NCI-H1694 (cell line): ENCODE data around the gene DHRS7C.
"Not testable (repeated sequence)": the region's sequence is repeated elsewhere in the genome, so short reads cannot be mapped to it uniquely, and the experiment has no call there.

ENCODE experiments used
- DNase-seq: peaks from one replicate; lab custom pipeline; 2025; lab: John Stamatoyannopoulos, UW

DHRS7C gene

GRCh38 chr17:9810100-9810949 lies 18.9 kb upstream of the DHRS7C start:
- no peak for DNase-seq

DNA sequence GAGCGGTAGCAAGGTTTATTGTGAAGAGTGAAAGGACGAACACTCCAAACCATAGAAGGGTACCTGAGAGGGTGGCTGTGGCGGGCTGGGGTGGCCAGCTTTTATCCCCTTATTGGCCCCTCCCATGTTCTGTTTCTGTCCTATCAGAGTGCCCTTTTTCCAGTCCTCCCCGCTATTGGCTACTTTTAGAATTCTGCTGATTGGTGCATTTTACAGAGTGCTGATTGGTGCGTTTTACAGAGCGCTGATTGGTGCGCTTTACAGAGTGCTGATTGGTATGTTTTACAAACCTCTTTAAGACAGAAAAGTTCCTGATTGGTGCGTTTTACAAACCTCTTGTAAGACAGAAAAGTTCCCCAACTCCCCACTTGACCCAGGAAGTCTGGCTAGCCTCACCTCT lies 18.0 kb upstream of the DHRS7C start:
- no peak for DNase-seq

DNA sequence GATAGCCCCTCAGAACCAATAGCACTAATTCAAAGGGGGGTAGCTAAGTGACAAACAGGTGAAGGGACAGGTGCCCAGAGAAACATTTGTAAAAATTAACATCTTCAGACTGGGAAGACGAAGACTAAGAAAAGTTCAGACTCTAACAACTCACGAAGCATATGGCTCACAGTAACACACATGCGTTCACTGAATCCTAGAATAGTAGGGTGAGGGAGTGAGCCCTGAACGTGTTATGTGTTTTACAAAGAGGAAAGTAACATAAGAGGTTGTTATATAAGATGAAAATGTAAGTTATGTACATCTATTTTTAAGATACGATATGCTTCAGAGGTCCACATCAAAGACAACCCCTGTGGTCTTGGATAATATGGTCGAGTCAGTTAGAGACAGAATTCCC lies 15.3 kb upstream of the DHRS7C start:
- no peak for DNase-seq

DNA sequence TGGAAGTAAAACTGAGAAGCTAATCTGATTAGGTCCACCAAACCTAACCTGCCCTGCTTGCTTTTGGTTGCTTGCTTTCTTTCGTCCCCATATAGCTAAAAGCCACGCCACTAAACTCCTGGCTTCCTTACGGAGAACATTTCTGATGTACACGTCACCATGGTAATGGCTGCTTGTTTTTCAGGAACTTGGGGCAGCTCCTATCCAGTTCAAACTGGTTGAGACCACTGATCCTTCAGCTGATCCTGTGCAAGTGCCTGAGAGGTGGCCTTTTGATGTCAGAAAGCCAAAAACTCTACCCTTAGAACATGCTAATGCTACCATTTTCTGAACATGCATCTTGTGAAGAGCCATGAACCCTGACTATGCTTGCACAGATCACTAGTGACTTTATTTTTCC lies 14.4 kb upstream of the DHRS7C start:
- DNase-seq: no peak

DNA sequence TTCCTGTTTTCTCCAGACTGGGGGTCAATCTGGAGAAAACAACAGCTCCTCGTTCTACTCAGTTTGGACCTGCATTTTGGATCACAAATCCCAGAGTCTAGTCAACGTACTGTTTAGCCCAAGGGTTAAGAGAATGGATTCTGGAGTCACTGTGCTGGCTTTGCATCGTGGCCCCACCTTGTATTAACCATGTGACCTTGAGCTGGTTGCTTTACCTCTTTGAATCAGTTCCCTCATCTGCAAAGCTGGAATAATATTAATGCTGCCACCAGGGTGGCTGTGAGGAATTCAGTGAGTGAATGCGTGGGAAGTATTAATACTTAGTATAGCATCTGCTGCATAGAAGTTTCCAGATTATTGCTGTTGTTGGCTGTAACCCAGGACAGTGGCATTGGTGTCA lies 11.3 kb upstream of the DHRS7C start:
- no peak for DNase-seq

DNA sequence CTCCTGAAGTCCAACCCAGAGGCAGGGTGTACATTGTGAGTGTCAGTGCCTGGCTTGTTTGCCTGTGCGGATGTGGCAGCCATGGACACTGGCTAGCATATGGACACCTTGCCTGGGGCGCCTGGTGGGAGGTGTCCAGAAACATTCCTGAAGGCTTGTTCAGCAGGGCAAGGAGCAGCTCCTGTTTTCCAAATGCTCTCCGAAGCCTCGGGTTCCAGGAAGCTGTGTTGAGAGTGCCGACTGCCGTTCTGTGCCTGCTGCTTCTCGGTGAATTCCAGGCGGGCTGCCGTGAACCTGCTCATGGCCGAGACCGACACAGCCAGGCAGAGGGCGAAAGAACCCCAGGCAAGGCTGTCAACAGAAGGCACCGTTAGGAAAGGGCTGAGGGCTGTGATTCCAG lies 10.9 kb upstream of the DHRS7C start:
- no peak for DNase-seq

DNA sequence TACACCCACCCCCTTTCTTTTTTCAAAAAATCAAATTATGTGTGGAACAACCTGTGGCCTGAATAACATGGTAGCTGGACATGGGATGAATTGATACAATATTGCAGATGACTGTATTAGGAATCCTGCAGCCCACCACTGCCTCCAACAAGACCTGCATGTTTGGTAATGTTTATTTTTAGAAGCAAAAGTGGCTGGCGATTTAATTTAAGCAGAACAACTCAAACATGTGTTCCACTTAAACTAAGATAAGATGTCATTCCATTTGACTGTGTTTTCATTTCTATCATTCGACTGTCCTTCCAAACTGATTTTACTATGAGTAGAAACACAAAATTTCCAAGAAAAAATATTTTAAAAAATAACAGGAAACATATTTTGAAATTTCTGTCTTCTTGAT lies 10.1 kb upstream of the DHRS7C start:
- no peak for DNase-seq

DNA sequence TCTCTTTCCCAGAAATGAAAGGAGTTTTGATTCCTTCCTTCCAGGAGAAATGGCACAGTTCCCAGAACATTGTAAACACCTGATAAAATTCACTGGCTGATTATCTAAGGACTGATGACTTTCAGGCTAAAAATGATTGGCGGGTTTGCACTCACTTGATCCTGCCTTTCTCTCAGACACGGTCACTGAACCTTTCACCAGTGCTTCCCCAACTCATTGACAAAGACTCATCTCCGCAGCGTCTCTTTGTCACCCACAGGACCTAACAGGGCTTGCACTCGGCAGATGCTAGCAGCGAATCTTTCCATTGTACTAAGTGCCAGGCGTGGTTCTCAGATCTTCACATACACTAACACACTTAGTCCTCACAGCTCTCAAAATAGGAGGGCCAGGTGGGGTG lies 7.3 kb upstream of the DHRS7C start:
- no peak for DNase-seq

- no peak for DNase-seq
These were observed 6.6 kb upstream of the DHRS7C start for GRCh38 chr17:9798008-9798407.

- DNase-seq: no peak
These were observed 919 bp upstream of the DHRS7C start for GRCh38 chr17:9792181-9792840.

DNA sequence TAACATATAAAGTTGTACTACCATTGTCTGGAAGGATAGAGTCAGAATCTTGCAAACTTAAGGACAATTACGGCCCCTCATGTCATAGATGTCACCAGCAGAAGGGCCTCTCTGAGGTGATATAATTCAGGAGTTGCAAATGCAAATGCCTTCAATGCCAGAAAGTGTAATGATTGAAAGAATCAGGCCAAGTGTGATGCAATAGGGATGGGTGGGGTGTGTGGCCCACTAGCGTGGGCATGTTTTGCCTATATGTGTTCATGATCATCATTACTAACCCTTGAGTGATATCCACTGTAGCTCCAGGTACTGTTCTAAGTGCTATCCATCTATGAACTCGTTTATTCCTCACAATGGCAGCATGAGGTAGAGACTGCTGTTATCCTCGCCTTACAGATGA lies 1.1 kb downstream of the DHRS7C start:
- no peak for DNase-seq

- no peak for DNase-seq
These were observed 2.8 kb downstream of the DHRS7C start for GRCh38 chr17:9788601-9789000.

- no peak for DNase-seq
These were observed 6.8 kb downstream of the DHRS7C start for GRCh38 chr17:9784544-9784943.

DNA sequence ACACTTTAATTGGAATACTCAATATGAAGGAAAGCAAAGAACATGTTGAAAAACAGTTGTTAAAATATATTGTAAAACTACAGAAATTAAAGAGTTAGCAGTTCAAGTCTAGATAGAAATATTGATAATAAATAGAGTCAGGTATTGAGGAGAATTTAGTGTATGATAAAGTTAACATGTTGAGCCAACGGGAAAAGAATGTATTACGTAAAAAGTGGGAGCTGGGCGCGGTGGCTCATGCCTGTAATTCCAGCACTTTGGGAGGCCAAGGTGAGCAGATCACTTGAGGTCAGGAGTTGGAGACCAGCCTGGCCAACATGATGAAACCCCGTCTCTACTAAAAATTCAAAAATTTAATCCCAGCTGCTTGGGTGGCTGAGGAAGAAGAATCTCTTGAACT lies 7.9 kb downstream of the DHRS7C start:
- DNase-seq: not testable (repeated sequence)

GRCh38 chr17:9783050-9783449 lies 8.3 kb downstream of the DHRS7C start:
- DNase-seq: no peak

GRCh38 chr17:9780552-9780951 lies 10.8 kb downstream of the DHRS7C start:
- no peak for DNase-seq

- DNase-seq: no peak
These were observed 14.5 kb downstream of the DHRS7C start for GRCh38 chr17:9776911-9777310.

GRCh38 chr17:9772658-9773057 lies 18.7 kb downstream of the DHRS7C start:
- DNase-seq: no peak

DNA sequence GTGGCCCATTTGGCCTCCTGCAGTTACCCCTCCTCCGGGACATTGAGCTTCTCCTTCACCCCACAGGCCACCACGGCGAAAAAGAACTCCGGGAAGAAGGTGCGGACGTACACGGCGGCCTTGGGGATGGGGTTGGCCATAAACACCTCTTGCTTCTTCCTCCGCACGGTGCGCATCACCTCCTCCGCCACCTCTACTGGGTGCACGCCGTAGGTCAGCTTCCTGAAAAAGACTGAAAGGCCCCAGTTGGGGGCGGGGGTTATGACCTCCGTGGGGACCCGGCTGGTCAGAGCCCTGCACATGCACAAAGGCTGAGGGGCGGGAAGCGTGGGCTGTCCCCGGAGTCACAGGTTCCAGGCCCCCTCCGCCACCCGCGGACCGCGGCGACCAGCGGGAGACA lies 19.9 kb downstream of the DHRS7C start:
- DNase-seq: no peak

GRCh38 chr17:9769036-9769695 lies 22.2 kb downstream of the DHRS7C start:
- DNase-seq: no peak

- no peak for DNase-seq
These were observed 22.9 kb downstream of the DHRS7C start for GRCh38 chr17:9768381-9768934.

DNA sequence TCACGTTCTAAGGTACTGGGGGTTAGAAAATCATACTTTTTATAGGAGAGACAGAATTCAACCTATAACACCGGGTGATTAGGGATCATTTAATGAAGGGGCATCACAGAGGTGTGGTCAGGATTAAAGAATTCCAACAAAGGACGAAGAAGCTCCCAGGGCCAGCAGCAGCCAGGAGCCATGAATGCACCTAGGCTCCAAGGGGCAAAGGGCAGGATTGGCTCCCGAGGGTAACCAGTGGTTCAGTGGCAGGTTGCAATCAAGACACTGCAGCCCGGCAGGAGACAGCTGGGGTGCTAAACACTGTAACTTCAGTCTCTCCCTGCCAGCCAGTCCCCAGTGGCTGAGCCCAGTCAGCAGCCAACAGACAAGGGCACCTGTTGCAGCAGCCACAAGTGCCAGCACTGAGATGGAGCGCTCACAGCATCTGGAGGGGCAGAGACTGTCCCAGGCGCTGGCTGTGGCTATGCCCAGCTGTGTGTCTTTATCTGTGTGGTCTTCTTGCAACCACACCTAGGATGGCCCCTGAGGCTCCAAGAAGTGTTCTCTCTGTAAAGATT lies 23.9 kb downstream of the DHRS7C start:
- DNase-seq: no peak

- DNase-seq: no peak
These were observed 24.4 kb downstream of the DHRS7C start for GRCh38 chr17:9766970-9767369.
